Effector memory CD4-positive, alpha-beta T cell (primary cell): ENCODE data around the gene DCBLD2.
"Not testable (repeated sequence)": the region's sequence is repeated elsewhere in the genome, so short reads cannot be mapped to it uniquely, and the experiment has no call there.

Experiments used
- DNase-seq, 3 donors: peaks; one replicate each; pipeline ENCODE4 v3.0.0-alpha.2; 2020
- H3K27ac ChIP-seq: 2 replicates; pipeline ENCODE4 v1.7.0; 2013; ENCODE audit warnings: mild to moderate bottlenecking, low read length, moderate library complexity; ENCODE audit not compliant: insufficient read depth, poor library complexity, severe bottlenecking
- H3K27me3 ChIP-seq: replicated peaks from 2 replicates; pipeline ENCODE4 v1.7.0; 2013; ENCODE audit warnings: mild to moderate bottlenecking, low read length; ENCODE audit not compliant: insufficient read depth, control insufficient read depth, poor library complexity, severe bottlenecking
- H3K36me3 ChIP-seq: 2 replicates; pipeline ENCODE4 v1.7.0; 2013; ENCODE audit warnings: mild to moderate bottlenecking, low read length, moderate library complexity; ENCODE audit not compliant: control insufficient read depth, insufficient read depth
- H3K4me1 ChIP-seq: 2 replicates; pipeline ENCODE4 v1.7.0; 2013; ENCODE audit warnings: low read length, mild to moderate bottlenecking; ENCODE audit not compliant: control insufficient read depth, insufficient read depth, poor library complexity, severe bottlenecking
- H3K4me3 ChIP-seq: 2 replicates; pipeline ENCODE4 v1.7.0; 2013; ENCODE audit warnings: low read length, low read depth, mild to moderate bottlenecking; ENCODE audit not compliant: insufficient read depth, poor library complexity, severe bottlenecking
- H3K9me3 ChIP-seq: 2 replicates; pipeline ENCODE4 v1.7.0; 2013; ENCODE audit warnings: mild to moderate bottlenecking, low read length, moderate library complexity; ENCODE audit not compliant: control insufficient read depth

Gene DCBLD2

DNA sequence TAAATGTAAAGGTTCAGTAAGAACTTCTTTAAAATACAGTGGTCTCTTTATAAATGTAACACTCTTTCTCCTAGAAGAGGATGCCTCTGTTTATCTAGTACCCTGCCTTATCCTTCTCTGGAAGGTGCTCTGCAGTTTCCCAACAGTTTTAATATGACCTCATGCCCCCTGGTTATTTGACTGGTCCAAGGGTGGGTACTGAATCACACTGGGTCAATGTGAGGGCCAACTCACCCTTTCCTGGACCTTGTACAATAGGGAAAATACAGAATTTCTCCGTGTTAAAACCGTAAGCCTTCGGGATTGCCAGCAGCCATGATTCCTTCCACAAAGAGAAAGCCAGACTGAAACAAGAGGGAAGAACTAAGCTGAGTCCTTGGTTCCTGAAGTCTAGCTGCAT lies 9.2 kb downstream of the DCBLD2 start:
- Histone ChIP-seq H3K27ac (no peak overlapping the region), H3K4me3 (no peak overlapping the region), H3K36me3 (no peaks in the 10 kb centered on the region), H3K27me3 (no peaks in the 10 kb centered on the region), H3K9me3 (no peaks in the 10 kb centered on the region), H3K4me1 (no peaks in the 10 kb centered on the region)
- no peak for DNase-seq

- Histone ChIP-seq H3K27ac (no peak overlapping the region), H3K9me3 (no peaks in the 10 kb centered on the region), H3K4me1 (no peaks in the 10 kb centered on the region), H3K27me3 (no peaks in the 10 kb centered on the region), H3K36me3 (no peaks in the 10 kb centered on the region), H3K4me3 (no peak overlapping the region)
- DNase-seq, result no peak
These were observed 10.3 kb downstream of the DCBLD2 start for GRCh38 chr3:98890965-98891910.

GRCh38 chr3:98890181-98890835 lies 11.2 kb downstream of the DCBLD2 start:
- Histone ChIP-seq H3K4me1 (no peaks in the 10 kb centered on the region), H3K4me3 (no peak overlapping the region), H3K27ac (no peak overlapping the region), H3K36me3 (no peaks in the 10 kb centered on the region), H3K27me3 (no peaks in the 10 kb centered on the region), H3K9me3 (no peaks in the 10 kb centered on the region)
- no peak for DNase-seq

GRCh38 chr3:98887684-98888083 lies 13.8 kb downstream of the DCBLD2 start:
- no peak for DNase-seq
- Histone ChIP-seq H3K36me3 (no peaks in the 10 kb centered on the region), H3K9me3 (no peaks in the 10 kb centered on the region), H3K27ac (no peak overlapping the region), H3K27me3 (no peaks in the 10 kb centered on the region), H3K4me3 (no peak overlapping the region), H3K4me1 (no peaks in the 10 kb centered on the region)

DNA sequence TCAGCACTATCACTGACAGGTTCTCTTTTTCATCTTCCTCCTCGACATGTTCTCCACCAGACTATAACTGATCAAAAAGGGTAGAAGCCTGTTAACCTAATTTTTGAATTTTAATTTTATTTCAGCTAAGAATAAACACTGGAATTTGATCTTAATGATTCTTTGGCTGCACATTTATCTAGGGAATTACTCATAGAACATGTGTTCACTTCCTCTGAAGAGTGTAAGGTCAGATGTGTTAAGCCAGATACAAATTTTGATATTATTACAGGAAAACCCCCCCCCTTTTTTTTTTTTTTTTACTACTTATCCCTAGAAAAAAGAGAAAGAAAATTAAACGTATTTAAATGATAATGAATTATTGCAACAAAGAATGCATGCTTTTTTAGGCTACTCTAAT lies 15.0 kb downstream of the DCBLD2 start:
- Histone ChIP-seq H3K4me3 (no peak overlapping the region), H3K27ac (no peak overlapping the region), H3K9me3 (no peaks in the 10 kb centered on the region), H3K36me3 (no peaks in the 10 kb centered on the region), H3K4me1 (no peaks in the 10 kb centered on the region), H3K27me3 (no peaks in the 10 kb centered on the region)
- DNase-seq, result no peak

GRCh38 chr3:98885851-98886250 lies 15.6 kb downstream of the DCBLD2 start:
- H3K4me1 ChIP-seq, result no peaks in the 10 kb centered on the region
- no peak overlapping the region for H3K27ac ChIP-seq
- no peaks in the 10 kb centered on the region for H3K36me3 ChIP-seq
- no peak for DNase-seq
- no peaks in the 10 kb centered on the region for H3K9me3 ChIP-seq
- H3K27me3 ChIP-seq, result no peaks in the 10 kb centered on the region
- no peak overlapping the region for H3K4me3 ChIP-seq

DNA sequence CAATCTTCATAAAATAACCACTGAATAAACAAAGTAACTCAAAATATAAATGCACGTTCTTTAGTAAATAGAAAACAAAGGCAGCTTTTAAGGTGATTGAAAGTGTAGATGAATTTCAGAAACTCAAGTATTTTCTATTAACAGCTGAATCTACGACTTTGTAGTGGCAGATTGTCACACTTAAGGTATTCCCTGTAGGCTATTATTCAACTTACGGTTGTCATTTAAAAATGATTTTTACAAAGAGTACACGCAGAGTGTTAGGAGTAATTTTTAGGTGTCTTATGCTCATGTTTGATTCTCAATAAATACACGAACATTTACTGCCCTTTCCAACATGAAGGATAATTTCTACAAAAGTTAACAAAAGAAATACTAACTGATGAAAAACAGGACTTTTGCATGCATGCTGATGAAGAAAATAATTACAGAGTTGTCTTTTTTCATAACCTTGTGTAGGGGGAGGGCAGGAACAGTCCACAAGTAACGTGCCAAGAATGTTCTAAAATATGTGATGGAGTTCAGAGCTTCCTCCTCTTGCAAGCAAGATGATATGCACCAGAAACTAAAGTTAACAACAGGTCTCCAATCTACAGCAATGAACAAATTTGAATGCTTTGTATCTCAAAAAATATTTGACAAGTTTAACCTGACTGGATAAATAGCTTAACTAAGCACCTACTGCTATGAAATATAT lies 16.7 kb downstream of the DCBLD2 start:
- no peaks in the 10 kb centered on the region for H3K9me3 ChIP-seq

GRCh38 chr3:98882614-98883333 lies 18.7 kb downstream of the DCBLD2 start:
- H3K27ac ChIP-seq, H3K36me3 ChIP-seq, DNase-seq, H3K9me3 ChIP-seq, H3K4me3 ChIP-seq, H3K4me1 ChIP-seq, H3K27me3 ChIP-seq: not testable (repeated sequence)

More for the DNA sequence above, 16.7 kb downstream of the DCBLD2 start:
- Histone ChIP-seq H3K36me3 (no peaks in the 10 kb centered on the region), H3K27me3 (no peaks in the 10 kb centered on the region), H3K4me3 (no peak overlapping the region), H3K4me1 (no peaks in the 10 kb centered on the region), H3K27ac (no peak overlapping the region)
- no peak for DNase-seq

GRCh38 chr3:98877132-98877531 lies 24.4 kb downstream of the DCBLD2 start:
- no peak overlapping the region for H3K4me3 ChIP-seq
- H3K36me3 ChIP-seq, result no peaks in the 10 kb centered on the region
- no peaks in the 10 kb centered on the region for H3K27me3 ChIP-seq
- no peak for DNase-seq
- H3K4me1 ChIP-seq, result no peaks in the 10 kb centered on the region
- no peak overlapping the region for H3K27ac ChIP-seq
- no peaks in the 10 kb centered on the region for H3K9me3 ChIP-seq
